Measurements from ENCODE around the gene PSMD4. TPM values are rescaled to one million over a fixed set of nuclear protein-coding genes. Genes with fewer than 3 reads are reported as not detected.

The PSMD4 gene
- total RNA-seq: 164 and 174 TPM in 2 replicates

GRCh38 chr1:151254217-151255213, at the start of gene PSMD4:
PSMD4 (plus strand) TSS chr1:151254734; CDS start chr1:151254783, 49 bp downstream.

GRCh38 chr1:151281969-151282882, 27.7 kb downstream of the PSMD4 start, which contains the start of gene ZNF687:
ZNF687 (plus strand) TSS chr1:151282299; CDS start chr1:151286292, 3,993 bp downstream.

Other genes starting within 250 kb of the PSMD4 start
- 10.8 and 21.2 TPM in 2 replicates for gene MINDY1, start 247.8 kb upstream of the PSMD4 start, total RNA-seq
- gene PRUNE1, start 246.3 kb upstream of the PSMD4 start, total RNA-seq: 8.3 and 9.1 TPM in 2 replicates
- gene BNIPL, start 218.1 kb upstream of the PSMD4 start, total RNA-seq: 0.26 TPM in 2 replicates
- 2.5 and 2.7 TPM in 2 replicates for gene C1orf56, start 207.0 kb upstream of the PSMD4 start, total RNA-seq
- gene CDC42SE1, start 195.1 kb upstream of the PSMD4 start, total RNA-seq: 39.7 and 50.0 TPM in 2 replicates
- gene MLLT11, start 194.3 kb upstream of the PSMD4 start, total RNA-seq: 4.5 and 8.2 TPM in 2 replicates
- gene GABPB2, start 184.0 kb upstream of the PSMD4 start, total RNA-seq: 19.0 and 26.9 TPM in 2 replicates
- gene SEMA6C, start 108.1 kb upstream of the PSMD4 start, total RNA-seq: 2.0 and 2.2 TPM in 2 replicates
- gene TNFAIP8L2, start 98.1 kb upstream of the PSMD4 start, total RNA-seq: not detected in 2 replicates
- 6.6 and 6.7 TPM in 2 replicates for gene LYSMD1, start 88.8 kb upstream of the PSMD4 start, total RNA-seq
- gene SCNM1, start 88.6 kb upstream of the PSMD4 start, total RNA-seq: 25.0 and 27.6 TPM in 2 replicates
- not detected in 2 replicates for gene TMOD4, start 78.8 kb upstream of the PSMD4 start, total RNA-seq
- gene VPS72, start 64.5 kb upstream of the PSMD4 start, total RNA-seq: 27.1 and 27.8 TPM in 2 replicates
- gene PIP5K1A, start 56.2 kb upstream of the PSMD4 start, total RNA-seq: 66.9 and 68.2 TPM in 2 replicates
- gene ZNF687, start 27.6 kb downstream of the PSMD4 start, total RNA-seq: 11.2 and 12.5 TPM in 2 replicates
- gene PI4KB, start 72.7 kb downstream of the PSMD4 start, total RNA-seq: 49.5 and 56.3 TPM in 2 replicates
- 29.0 and 31.7 TPM in 2 replicates for gene RFX5, start 92.5 kb downstream of the PSMD4 start, total RNA-seq
- gene SELENBP1, start 118.0 kb downstream of the PSMD4 start, total RNA-seq: 27.1 and 59.5 TPM in 2 replicates
- 233 and 243 TPM in 2 replicates for gene PSMB4, start 144.8 kb downstream of the PSMD4 start, total RNA-seq
- gene POGZ, start 204.8 kb downstream of the PSMD4 start, total RNA-seq: 27.8 and 37.4 TPM in 2 replicates

Measured in smooth muscle cell of the pulmonary artery (primary cell).